Astrocyte (in vitro differentiated cells and primary cell): ENCODE data around the gene ETV5.

Experiments
- CTCF ChIP-seq: IDR thresholded peaks from 2 replicates; pipeline ENCODE4 v1.5.1; 2011; ENCODE audit warnings: low read depth, mild to moderate bottlenecking, inconsistent platforms, low read length, moderate library complexity; ENCODE audit not compliant: insufficient read depth
- EZH2 ChIP-seq: IDR thresholded peaks from 2 replicates; pipeline ENCODE4 v1.6.1; 2012; ENCODE audit warnings: mild to moderate bottlenecking, low read length, inconsistent platforms; ENCODE audit not compliant: insufficient read depth

- TF ChIP-seq CTCF (no peak), EZH2 (no peak)
Measured at GRCh38 chr3:186097663-186098451, 11.0 kb downstream of the ETV5 start.
